Progenitor cell of endocrine pancreas (in vitro differentiated cells): ENCODE measurements around the gene RPLP2. TPM values are rescaled to one million over a fixed set of nuclear protein-coding genes. Genes with fewer than 3 reads are reported as not detected.

Experiments used
- DNase-seq: peaks from one replicate; pipeline ENCODE4 v3.0.0; 2021; ENCODE audit warnings: low spot score; ENCODE audit not compliant: unreplicated experiment
- H3K27ac Mint-ChIP-seq: 2 replicates; pipeline ENCODE4 v1.8.0; 2021; ENCODE audit warnings: mild to moderate bottlenecking, moderate library complexity, mixed read lengths
- H3K27me3 Mint-ChIP-seq: 2 replicates; pipeline ENCODE4 v1.8.0; 2021; ENCODE audit warnings: mixed read lengths
- H3K36me3 Mint-ChIP-seq: 2 replicates; pipeline ENCODE4 v1.8.0; 2022; ENCODE audit warnings: mixed read lengths; ENCODE audit not compliant: insufficient read depth
- H3K4me1 Mint-ChIP-seq: 2 replicates; pipeline ENCODE4 v1.8.0; 2021; ENCODE audit warnings: low read depth, mixed read lengths
- H3K4me3 Mint-ChIP-seq: 2 replicates; pipeline ENCODE4 v1.8.0; 2021; ENCODE audit warnings: low read depth, mild to moderate bottlenecking, moderate library complexity, mixed read lengths
- H3K9me3 Mint-ChIP-seq: 2 replicates; pipeline ENCODE4 v1.8.0; 2021; ENCODE audit warnings: low read depth, mixed read lengths
- CTCF ChIP-seq: fragments of 200-600 bp; sonication (generic); IDR thresholded peaks from one replicate; pipeline ENCODE4 v1.5.0; 2021; ENCODE audit warnings: antibody characterized with exemption, mild to moderate bottlenecking; ENCODE audit not compliant: unreplicated experiment
- total RNA-seq: library from RNA; stranded (reverse); gene quantifications from 2 replicates; pipeline ENCODE4 v1.2.1, GENCODE V29; 2021

RPLP2 gene
- total RNA-seq, 1 donor from 2014 or later: 1,463 TPM

- Mint-ChIP-seq H3K4me1 (peaks cover 14% of the 10 kb centered on the region), H3K27me3 (no peaks in the 10 kb centered on the region), H3K9me3 (no peaks in the 10 kb centered on the region), H3K4me3 (no peak overlapping the region), H3K36me3 (peaks cover 3% of the 10 kb centered on the region), H3K27ac (no peak overlapping the region)
- DNase-seq: no peak
- TF ChIP-seq CTCF: no peak
These were observed 29.7 kb upstream of the RPLP2 start for GRCh38 chr11:779955-780532.

GRCh38 chr11:782264-783174, 27.2 kb upstream of the RPLP2 start:
- DNase-seq: no peak
- no peaks in the 10 kb centered on the region for H3K9me3 Mint-ChIP-seq
- no peak for TF ChIP-seq CTCF
- H3K4me3 Mint-ChIP-seq: no peak overlapping the region
- H3K4me1 Mint-ChIP-seq: peaks cover 7% of the 10 kb centered on the region
- peaks cover 3% of the 10 kb centered on the region for H3K36me3 Mint-ChIP-seq
- H3K27ac Mint-ChIP-seq: no peak overlapping the region
- no peaks in the 10 kb centered on the region for H3K27me3 Mint-ChIP-seq

GRCh38 chr11:783581-784015, 26.2 kb upstream of the RPLP2 start:
- Mint-ChIP-seq H3K9me3 (no peaks in the 10 kb centered on the region), H3K4me3 (no peak overlapping the region), H3K36me3 (peaks cover 3% of the 10 kb centered on the region), H3K27me3 (no peaks in the 10 kb centered on the region), H3K27ac (no peak overlapping the region), H3K4me1 (peaks cover 7% of the 10 kb centered on the region)
- peak; percentile 84 for TF ChIP-seq CTCF
- peak; percentile 73 for DNase-seq

- Mint-ChIP-seq H3K9me3 (no peaks in the 10 kb centered on the region), H3K36me3 (peaks cover 3% of the 10 kb centered on the region), H3K4me1 (peaks cover 6% of the 10 kb centered on the region), H3K27ac (peak overlapping the region; percentile 74), H3K27me3 (no peaks in the 10 kb centered on the region), H3K4me3 (no peak overlapping the region)
- TF ChIP-seq CTCF: no peak
- DNase-seq: no peak
These were observed 23.3 kb upstream of the RPLP2 start for GRCh38 chr11:786235-787083.

GRCh38 chr11:787084-787675, 22.6 kb upstream of the RPLP2 start:
- H3K27ac Mint-ChIP-seq: no peak overlapping the region
- H3K4me3 Mint-ChIP-seq: no peak overlapping the region
- H3K27me3 Mint-ChIP-seq: no peaks in the 10 kb centered on the region
- peaks cover 3% of the 10 kb centered on the region for H3K36me3 Mint-ChIP-seq
- H3K4me1 Mint-ChIP-seq: peaks cover 6% of the 10 kb centered on the region
- TF ChIP-seq CTCF: no peak
- no peak for DNase-seq
- no peaks in the 10 kb centered on the region for H3K9me3 Mint-ChIP-seq
